Right ventricle myocardium inferior (tissue), 1 donor: ENCODE results near the gene ING3. TPM values are rescaled to one million over a fixed set of nuclear protein-coding genes. Genes with fewer than 3 reads are reported as not detected.

Experiments used
- ATAC-seq: fragments of 200-7000 bp; cut with Tn5 transposase; one replicate; pipeline ENCODE4 v1.9.1; 2020; ENCODE audit warnings: mild to moderate bottlenecking, moderate library complexity
- DNase-seq: peaks from one replicate; pipeline ENCODE4 v3.0.0; 2021; ENCODE audit errors: missing footprints
- intact Hi-C: fragments of 100-400 bp; cut with DNase I; formaldehyde crosslinking; loops from one replicate; pipeline ENCODE4 v1.11.0; 2022
- total RNA-seq: library from RNA; stranded (reverse); fragmentation: NEBNext Ultra II Directional; extraction: Animal tissue kit (Norgen Biotek cat#: 25700); gene quantifications from one replicate; pipeline ENCODE4 v1.2.1, GENCODE V29; 2021
- donor health status: DM: no; HTN: yes; CAD: no; lungs with severe emphysema.

The ING3 gene
- total RNA-seq, 1 donor from 2014 or later: 14.1 TPM

DNA sequence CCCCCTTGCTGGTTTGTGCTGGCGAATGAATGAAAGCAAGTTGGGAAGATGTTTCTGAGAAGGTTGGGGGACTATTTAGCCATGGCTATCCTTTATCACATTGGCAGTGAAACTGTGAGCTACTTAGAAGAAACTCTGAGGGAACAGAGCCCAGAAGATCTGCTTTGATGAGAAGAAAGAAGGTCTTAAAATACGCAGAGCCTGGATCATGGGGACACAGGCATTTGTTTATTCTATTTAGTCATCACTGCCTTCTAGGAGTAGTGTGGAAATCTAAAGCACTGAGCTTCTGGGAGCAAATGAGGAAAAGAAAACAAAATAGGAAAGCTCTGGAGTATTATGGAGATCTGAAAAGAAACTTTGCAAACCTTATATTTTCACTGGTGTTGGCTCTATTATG is 66.4 kb downstream of the ING3 start:
- peak; percentile 75 for ATAC-seq
- no peak for DNase-seq
- intact Hi-C loops: no loop called here

DNA sequence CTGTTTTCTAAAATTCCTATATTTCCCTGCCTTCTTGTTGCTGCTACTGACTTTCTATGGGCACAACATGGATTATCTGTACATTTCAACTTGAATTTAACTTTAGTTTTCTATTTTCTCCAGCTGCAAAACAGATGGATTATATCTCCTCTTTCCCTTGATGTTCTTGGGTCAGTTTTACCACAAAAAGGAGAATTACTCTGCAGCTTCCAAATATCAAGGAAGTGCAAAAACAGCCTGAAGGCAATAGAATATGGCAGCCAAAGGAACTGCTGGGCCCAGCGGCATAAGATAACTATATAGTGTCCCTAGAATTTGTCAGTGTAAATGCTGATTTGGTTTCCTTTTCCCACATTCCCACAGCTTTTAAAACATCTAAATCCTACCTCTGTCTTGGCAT is 67.0 kb downstream of the ING3 start:
- no peak for ATAC-seq
- DNase-seq: no peak
- intact Hi-C loops: no loop called here

DNA sequence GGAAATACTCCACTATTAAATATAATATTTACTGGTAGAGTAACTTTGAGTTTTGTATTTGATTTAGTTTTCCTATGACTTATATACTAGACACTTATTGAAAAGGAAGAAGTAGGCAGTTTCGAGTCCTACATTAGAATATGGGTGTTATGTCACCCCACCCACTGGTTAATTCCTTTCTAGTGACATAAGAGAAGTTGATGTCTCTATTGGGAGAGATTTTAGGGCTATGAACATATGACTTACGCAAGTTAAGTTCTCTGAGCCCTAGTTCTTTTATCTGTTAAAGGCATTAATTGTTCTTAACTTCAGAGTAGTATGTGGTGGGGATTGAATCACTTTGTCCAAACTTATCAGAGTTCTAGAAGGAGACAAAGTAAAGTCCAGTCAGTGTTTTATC is 68.4 kb downstream of the ING3 start:
- ATAC-seq: peak; percentile 68
- no peak for DNase-seq
- intact Hi-C loops: no loop called here

GRCh38 chr7:121020249-121020988 is 69.8 kb downstream of the ING3 start:
- intact Hi-C loops: no loop called here
- ATAC-seq (no peak), DNase-seq (no peak)

GRCh38 chr7:121020989-121021969 is 70.7 kb downstream of the ING3 start:
- intact Hi-C loops: no loop called here
- no peak for DNase-seq
- ATAC-seq: no peak

- peak; percentile 28 for ATAC-seq
- intact Hi-C loops: no loop called here
Measured at GRCh38 chr7:121023194-121023593, 72.6 kb downstream of the ING3 start.

GRCh38 chr7:121023683-121024511 is 73.3 kb downstream of the ING3 start:
- no peak for DNase-seq
- intact Hi-C loops: no loop called here
- no peak for ATAC-seq

More at GRCh38 chr7:121023194-121023593, 72.6 kb downstream of the ING3 start:
- DNase-seq: no peak

- no peak for DNase-seq
- intact Hi-C loops: loop anchor here (5.0 kb wide), 1 partner anchor 38 kb away; no protein-coding TSS in a partner anchor
- no peak for ATAC-seq
Measured at GRCh38 chr7:121024611-121025010, 74.0 kb downstream of the ING3 start.

DNA sequence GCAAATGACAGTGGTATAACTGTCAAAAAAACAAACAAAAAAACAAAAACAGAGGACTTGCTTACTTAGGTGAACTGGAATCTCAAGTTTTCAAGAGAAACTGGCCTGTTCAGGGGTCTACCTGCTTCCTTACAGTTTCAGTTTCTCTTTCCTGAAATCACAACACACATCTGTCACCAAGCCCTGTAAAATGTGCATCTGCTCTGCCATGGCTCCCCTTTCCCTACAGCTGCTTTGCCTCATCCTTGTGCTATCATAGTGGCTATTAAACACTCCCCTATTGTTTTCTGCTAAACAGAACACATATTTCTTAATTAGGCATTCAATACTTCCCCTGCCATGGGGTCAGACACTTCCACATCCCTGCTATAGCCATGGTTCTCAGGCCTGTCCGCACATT is 75.6 kb downstream of the ING3 start:
- no peak for ATAC-seq
- intact Hi-C loops: loop anchor here (5.0 kb wide), 1 partner anchor 36 kb away; no protein-coding TSS in a partner anchor
- DNase-seq: no peak

DNA sequence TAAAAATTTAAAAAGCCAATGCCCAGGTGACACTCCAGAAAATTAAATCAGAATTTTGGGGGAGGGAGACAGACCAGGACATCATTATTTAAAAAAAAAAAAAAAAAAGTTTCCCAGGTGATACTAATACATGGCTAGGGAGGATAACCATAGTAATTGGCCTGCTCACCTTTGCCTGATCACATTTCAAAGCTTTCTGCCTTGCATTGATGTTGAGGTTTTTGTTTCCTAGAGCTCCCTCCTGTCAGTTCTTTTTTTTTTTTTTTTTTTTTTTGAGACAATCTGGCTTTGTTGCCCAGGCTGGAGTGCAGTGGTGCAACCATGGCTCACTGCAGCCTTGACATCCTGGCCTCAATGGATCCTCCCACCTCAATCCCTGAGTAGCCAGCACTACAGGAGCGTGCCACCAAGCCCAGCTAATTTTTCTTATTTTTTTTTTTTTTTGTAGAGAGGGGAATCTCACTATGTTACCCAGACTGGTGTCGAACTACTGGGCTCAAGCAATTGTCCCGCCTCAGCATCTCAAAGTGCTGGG is 76.1 kb downstream of the ING3 start:
- intact Hi-C loops: loop anchor here (5.0 kb wide), 1 partner anchor 36 kb away; no protein-coding TSS in a partner anchor
- ATAC-seq: no peak
- DNase-seq: no peak

Other genes with a start within 250 kb of the ING3 start
- gene TSPAN12, start 92.6 kb upstream of the ING3 start, total RNA-seq: 61.4 TPM
- gene CPED1, start 37.9 kb downstream of the ING3 start, total RNA-seq: 27.5 TPM